Measurements from ENCODE around the gene GAK. TPM values are rescaled to one million over a fixed set of nuclear protein-coding genes. Genes with fewer than 3 reads are reported as not detected.

GAK gene
- total RNA-seq, 2 experiments from 2014 or later, result 97.8 to 102 TPM

DNA sequence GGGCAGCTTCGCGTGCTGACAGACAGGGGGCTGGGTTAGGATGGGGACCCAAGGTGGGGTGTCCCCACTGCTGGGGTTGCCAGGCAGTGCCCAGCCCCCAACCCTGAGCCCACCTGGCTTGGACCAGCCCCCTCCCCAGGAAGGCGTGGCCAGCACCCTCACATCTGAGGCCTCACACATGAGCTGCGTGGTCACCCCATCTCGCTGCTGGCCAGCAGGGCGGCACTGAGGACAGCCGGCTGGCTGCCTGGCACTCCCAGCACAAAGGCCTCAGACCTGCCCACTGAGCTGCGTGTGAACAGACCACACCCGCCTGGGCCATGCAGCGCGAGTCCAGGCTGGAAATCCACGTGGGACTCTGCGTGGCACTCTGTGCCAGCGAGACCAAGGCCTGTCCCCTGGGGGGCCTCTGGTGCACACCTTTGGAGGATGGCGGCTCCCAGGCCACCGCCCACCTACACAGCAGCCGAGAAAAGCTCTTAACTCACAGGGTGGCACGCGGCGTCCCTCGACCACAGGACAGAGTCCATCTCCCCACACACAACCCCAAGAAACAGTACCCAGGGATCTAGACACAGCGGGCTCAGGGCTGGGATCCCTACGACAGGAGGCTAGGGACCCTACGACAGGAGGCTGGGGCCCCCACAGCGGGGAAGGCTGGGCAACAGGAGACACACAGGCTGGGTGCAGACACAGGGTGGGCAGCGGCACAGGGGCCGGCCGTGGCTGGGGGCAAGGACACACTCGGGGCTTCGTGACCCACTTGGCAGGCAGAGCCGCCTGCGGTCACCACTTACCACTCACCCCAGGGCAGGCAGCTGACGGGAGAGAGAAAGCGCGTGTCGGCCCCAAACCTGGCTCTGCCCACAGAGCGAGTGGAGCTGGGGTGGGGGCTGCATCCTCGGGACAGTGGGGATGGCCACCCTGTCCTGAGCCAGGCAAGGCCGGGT is 31.4 kb upstream of the GAK start:
- POLR2A ChIA-PET, result interaction anchor here (0.9 to 1.5 kb wide), 3 partner anchors 9 to 30 kb away, joined by 3 to 5 read pairs (median 3); no protein-coding TSS in a partner anchor
- Mint-ChIP-seq H3K4me3 (no peak overlapping the region), H3K36me3 (ENCODE audit: low read depth) (no peaks in the 10 kb centered on the region), H3K9me3 (no peaks in the 10 kb centered on the region), H3K27me3 (no peaks in the 10 kb centered on the region), H3K4me1 (ENCODE audit: low read depth) (no peaks in the 10 kb centered on the region), H3K27ac (no peak overlapping the region)
- intact Hi-C loops (cut with micrococcal nuclease), result no loop called here
- ATAC-seq (no peak), DNase-seq (no peak)
- CTCF ChIA-PET, result no interaction called here
- TF ChIP-seq, protein P1, sequence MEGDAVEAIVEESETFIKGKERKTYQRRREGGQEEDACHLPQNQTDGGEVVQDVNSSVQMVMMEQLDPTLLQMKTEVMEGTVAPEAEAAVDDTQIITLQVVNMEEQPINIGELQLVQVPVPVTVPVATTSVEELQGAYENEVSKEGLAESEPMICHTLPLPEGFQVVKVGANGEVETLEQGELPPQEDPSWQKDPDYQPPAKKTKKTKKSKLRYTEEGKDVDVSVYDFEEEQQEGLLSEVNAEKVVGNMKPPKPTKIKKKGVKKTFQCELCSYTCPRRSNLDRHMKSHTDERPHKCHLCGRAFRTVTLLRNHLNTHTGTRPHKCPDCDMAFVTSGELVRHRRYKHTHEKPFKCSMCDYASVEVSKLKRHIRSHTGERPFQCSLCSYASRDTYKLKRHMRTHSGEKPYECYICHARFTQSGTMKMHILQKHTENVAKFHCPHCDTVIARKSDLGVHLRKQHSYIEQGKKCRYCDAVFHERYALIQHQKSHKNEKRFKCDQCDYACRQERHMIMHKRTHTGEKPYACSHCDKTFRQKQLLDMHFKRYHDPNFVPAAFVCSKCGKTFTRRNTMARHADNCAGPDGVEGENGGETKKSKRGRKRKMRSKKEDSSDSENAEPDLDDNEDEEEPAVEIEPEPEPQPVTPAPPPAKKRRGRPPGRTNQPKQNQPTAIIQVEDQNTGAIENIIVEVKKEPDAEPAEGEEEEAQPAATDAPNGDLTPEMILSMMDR (IDR thresholded peaks at IDR 0.05), result no peak

DNA sequence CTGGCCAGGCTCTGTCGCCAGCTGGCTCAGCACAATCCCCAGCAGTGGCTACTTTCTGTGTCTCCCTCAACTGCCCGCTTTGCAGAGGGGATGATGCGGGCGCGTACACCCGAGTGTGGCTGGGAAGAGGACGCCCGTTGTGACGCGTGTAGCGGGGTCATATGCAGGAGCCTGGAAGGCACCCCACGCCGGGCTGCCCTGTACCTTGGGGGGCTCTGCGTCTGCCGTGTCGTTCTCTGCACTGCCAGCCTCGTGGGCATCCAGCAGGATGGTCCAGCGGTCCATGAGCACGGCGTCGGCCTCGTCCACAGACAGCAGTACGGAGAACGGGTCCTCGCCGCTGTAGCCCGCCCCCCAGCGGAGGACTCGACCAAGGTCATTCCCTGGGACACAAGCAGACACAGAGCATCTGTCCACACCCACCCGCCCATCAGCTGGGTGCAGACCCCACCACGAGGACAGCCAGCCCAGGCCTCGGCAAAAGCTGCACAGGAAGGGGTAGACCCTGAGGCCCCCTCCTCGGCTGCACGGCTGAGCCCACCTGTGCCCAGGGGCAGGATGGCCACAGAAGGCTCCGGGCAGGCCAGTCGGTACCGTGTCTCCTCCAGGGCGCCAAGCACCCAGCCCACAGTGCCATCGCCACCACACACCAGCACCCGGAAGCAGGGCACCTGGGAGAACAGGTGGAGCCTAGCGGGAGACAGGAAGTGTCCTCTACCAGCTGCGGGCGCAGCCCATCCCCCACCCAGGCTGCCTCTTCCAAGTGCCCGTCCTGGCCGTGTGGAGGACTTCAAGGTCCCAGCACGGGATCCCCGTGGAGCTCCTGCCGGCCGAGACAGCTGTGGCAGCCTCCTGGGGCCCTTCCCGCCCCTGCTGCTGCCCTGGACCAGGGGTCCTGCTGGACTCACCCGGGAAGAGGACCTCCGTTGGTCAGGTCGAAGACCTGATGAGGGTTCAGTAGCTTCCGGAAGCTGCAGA is 30.4 kb upstream of the GAK start:
- H3K27ac Mint-ChIP-seq, result no peak overlapping the region
- ATAC-seq, result no peak
- TF ChIP-seq, protein P1 (IDR thresholded peaks at IDR 0.05), result no peak
- no peaks in the 10 kb centered on the region for H3K27me3 Mint-ChIP-seq
- intact Hi-C loops (cut with micrococcal nuclease), result no loop called here
- CTCF ChIA-PET, result no interaction called here
- H3K4me3 Mint-ChIP-seq, result no peak overlapping the region
- no peaks in the 10 kb centered on the region for H3K36me3 Mint-ChIP-seq (ENCODE audit: low read depth)
- POLR2A ChIA-PET, result interaction anchor here (0.9 to 1.5 kb wide), 3 partner anchors 10 to 29 kb away, joined by 3 to 5 read pairs (median 3); no protein-coding TSS in a partner anchor
- H3K4me1 Mint-ChIP-seq (ENCODE audit: low read depth), result no peaks in the 10 kb centered on the region
- H3K9me3 Mint-ChIP-seq, result no peaks in the 10 kb centered on the region
- DNase-seq, result no peak

DNA sequence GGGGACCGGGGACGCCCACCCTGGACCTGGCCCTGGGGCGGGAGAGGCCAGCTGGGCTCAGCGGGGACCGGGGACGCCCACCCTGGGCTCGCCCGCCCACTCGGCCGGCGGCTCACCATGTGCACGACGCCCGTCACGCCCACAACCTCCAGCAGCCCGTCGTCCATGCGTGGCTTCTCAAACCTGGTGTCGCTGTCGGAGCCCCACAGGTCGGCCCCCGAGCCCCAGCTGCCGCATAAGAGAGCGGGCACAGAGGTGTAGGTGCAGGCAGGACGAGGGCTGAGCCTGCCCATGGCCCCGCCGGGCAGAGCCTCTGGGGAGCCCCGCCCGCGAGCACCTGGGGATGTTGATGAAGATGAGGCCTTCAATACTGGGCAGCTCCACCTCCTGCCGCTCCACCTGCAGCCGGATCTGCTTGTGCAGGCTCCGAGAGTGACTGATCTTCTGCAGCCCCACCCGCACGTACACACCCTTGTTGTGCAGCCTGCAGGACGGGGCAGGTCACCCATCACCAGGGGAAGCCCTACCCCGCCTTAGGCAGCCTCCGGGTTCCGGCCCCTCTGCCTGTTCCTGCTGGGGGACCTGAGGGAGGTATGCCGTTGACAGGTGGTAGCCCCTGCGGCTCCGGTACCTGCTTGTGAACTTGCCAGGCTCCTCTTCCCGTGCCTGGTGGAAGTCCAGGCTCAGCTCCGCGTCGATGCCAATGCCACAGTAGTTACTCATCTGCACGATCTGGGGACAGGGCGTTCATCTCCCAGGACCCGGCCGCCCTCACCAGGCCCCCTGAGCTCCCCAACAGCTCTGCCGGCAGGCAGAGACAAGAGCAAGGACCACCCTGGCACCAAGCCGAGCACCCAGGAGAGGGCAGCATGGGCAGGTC is 29.5 kb upstream of the GAK start:
- no peaks in the 10 kb centered on the region for H3K36me3 Mint-ChIP-seq (ENCODE audit: low read depth)
- CTCF ChIA-PET, result no interaction called here
- H3K27ac Mint-ChIP-seq, result no peak overlapping the region
- H3K4me3 Mint-ChIP-seq, result no peak overlapping the region
- intact Hi-C loops (cut with micrococcal nuclease), result no loop called here
- H3K27me3 Mint-ChIP-seq, result no peaks in the 10 kb centered on the region
- DNase-seq, result no peak
- no peaks in the 10 kb centered on the region for H3K9me3 Mint-ChIP-seq
- H3K4me1 Mint-ChIP-seq (ENCODE audit: low read depth), result no peaks in the 10 kb centered on the region
- POLR2A ChIA-PET, result interaction anchor here (0.5 to 0.6 kb wide), 2 partner anchors 142 to 912 kb away, joined by 3 read pairs; no protein-coding TSS in a partner anchor
- ATAC-seq, result no peak
- TF ChIP-seq, protein P1 (IDR thresholded peaks at IDR 0.05), result no peak

- ATAC-seq (no peak), DNase-seq (no peak)
- no peaks in the 10 kb centered on the region for H3K4me1 Mint-ChIP-seq (ENCODE audit: low read depth)
- intact Hi-C loops (cut with micrococcal nuclease), result no loop called here
- H3K4me3 Mint-ChIP-seq, result no peak overlapping the region
- no peaks in the 10 kb centered on the region for H3K36me3 Mint-ChIP-seq (ENCODE audit: low read depth)
- CTCF ChIA-PET, result no interaction called here
- no peaks in the 10 kb centered on the region for H3K27me3 Mint-ChIP-seq
- no peaks in the 10 kb centered on the region for H3K9me3 Mint-ChIP-seq
- POLR2A ChIA-PET, result interaction anchor here (0.6 kb wide), 1 partner anchor 141 kb away, joined by 3 read pairs; no protein-coding TSS in a partner anchor
- TF ChIP-seq, protein P1 (IDR thresholded peaks at IDR 0.05), result no peak
- no peak overlapping the region for H3K27ac Mint-ChIP-seq
Observed at GRCh38 chr4:960636-961350, 28.7 kb upstream of the GAK start.
